K562 (cell line): Measurements from ENCODE around the gene INSIG1.

Experiments
- CBFB ChIP-seq: sonication (generic); formaldehyde crosslinking; IDR thresholded peaks from 2 replicates; pipeline ENCODE4 v1.4.0; 2020; ENCODE audit warnings: mild to moderate bottlenecking, missing genetic modification reagents
- ELK1 ChIP-seq: sonication (generic); formaldehyde crosslinking; IDR thresholded peaks from 2 replicates; pipeline ENCODE4 v1.8.1; 2022; ENCODE audit warnings: missing genetic modification reagents
- EZH2 ChIP-seq: IDR thresholded peaks from 2 replicates; pipeline ENCODE4 v1.6.1; 2012; ENCODE audit warnings: low read depth, mild to moderate bottlenecking, inconsistent platforms, low read length, borderline replicate concordance
- SP1 ChIP-seq: sonication (generic); formaldehyde crosslinking; IDR thresholded peaks from 2 replicates; pipeline ENCODE4 v1.8.1; 2022; ENCODE audit warnings: mild to moderate bottlenecking, missing genetic modification reagents
- ZNF384 ChIP-seq: IDR thresholded peaks from 2 replicates; pipeline ENCODE4 v1.6.1; 2012; ENCODE audit warnings: low read depth, low read length, improper control_type of control experiment
- ZNF41 ChIP-seq: fragments of 250-450 bp; sonication (Bioruptor Pico); conservative IDR thresholded peaks from 2 replicates; pipeline ENCODE4 v1.4.0; 2020; ENCODE audit warnings: mild to moderate bottlenecking
- ZNF57 ChIP-seq: fragments of 450-650 bp; formaldehyde crosslinking; IDR thresholded peaks from 2 replicates; pipeline ENCODE4 v1.4.0; 2020; ENCODE audit warnings: mild to moderate bottlenecking, moderate library complexity
- TF ChIP-seq, protein P1 (sequence below): fragments of 450-650 bp; formaldehyde crosslinking; IDR thresholded peaks from 2 replicates; pipeline ENCODE4 v1.4.0; 2022; ENCODE audit warnings: missing genetic modification characterization

- TF ChIP-seq ZNF384: no peak
- no peak for TF ChIP-seq CBFB (CRISPR knock-in tag)
- no peak for TF ChIP-seq ZNF57 (CRISPR knock-in tag)
- TF ChIP-seq, protein P1, sequence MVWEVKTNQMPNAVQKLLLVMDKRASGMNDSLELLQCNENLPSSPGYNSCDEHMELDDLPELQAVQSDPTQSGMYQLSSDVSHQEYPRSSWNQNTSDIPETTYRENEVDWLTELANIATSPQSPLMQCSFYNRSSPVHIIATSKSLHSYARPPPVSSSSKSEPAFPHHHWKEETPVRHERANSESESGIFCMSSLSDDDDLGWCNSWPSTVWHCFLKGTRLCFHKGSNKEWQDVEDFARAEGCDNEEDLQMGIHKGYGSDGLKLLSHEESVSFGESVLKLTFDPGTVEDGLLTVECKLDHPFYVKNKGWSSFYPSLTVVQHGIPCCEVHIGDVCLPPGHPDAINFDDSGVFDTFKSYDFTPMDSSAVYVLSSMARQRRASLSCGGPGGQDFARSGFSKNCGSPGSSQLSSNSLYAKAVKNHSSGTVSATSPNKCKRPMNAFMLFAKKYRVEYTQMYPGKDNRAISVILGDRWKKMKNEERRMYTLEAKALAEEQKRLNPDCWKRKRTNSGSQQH: no peak
- TF ChIP-seq EZH2: no peak
- no peak for TF ChIP-seq ELK1
- no peak for TF ChIP-seq SP1
- no peak for TF ChIP-seq ZNF41
These were observed 3.2 kb upstream of the INSIG1 start for GRCh38 chr7:155294511-155294778.
